Uterus (tissue), 2 donors: ENCODE data around the gene ATP6V0B.

Experiments
- POLR2A ChIP-seq, 2 donors: fragments of 450-650 bp; IDR thresholded peaks; one replicate each; pipeline ENCODE4 v1.6.1; 2016; ENCODE audit warnings: antibody characterized with exemption in 2 of 2, mild to moderate bottlenecking in 1 of 2, moderate library complexity in 1 of 2
- TF ChIP-seq, protein P1 (sequence below), 4 experiments: fragments of 200-600 bp in 2 of 4; fragments of 450-650 bp in 2 of 4; sonication (generic) in 2 of 4; IDR thresholded peaks; one replicate each; pipeline ENCODE4 v1.5.1; 2016 to 2019; ENCODE audit warnings: antibody characterized with exemption in 4 of 4, mild to moderate bottlenecking in 2 of 4, moderate library complexity in 1 of 4

DNA sequence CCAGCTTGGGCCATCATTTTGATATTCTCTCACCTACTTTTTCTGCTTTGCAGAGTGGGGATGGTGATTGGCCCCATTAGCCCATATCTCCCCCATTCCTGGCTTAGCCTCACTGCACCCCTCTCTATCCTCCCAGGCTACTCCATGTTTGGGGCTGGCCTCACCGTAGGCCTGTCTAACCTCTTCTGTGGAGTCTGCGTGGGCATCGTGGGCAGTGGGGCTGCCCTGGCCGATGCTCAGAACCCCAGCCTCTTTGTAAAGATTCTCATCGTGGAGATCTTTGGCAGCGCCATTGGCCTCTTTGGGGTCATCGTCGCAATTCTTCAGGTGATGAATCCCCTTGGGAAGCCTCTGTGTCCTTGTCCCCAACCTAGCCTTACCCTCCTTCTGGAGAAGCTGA lies 2.1 kb downstream of the ATP6V0B start:
- TF ChIP-seq POLR2A (IDR thresholded peaks at IDR 0.05) = no peak
- TF ChIP-seq, protein P1, sequence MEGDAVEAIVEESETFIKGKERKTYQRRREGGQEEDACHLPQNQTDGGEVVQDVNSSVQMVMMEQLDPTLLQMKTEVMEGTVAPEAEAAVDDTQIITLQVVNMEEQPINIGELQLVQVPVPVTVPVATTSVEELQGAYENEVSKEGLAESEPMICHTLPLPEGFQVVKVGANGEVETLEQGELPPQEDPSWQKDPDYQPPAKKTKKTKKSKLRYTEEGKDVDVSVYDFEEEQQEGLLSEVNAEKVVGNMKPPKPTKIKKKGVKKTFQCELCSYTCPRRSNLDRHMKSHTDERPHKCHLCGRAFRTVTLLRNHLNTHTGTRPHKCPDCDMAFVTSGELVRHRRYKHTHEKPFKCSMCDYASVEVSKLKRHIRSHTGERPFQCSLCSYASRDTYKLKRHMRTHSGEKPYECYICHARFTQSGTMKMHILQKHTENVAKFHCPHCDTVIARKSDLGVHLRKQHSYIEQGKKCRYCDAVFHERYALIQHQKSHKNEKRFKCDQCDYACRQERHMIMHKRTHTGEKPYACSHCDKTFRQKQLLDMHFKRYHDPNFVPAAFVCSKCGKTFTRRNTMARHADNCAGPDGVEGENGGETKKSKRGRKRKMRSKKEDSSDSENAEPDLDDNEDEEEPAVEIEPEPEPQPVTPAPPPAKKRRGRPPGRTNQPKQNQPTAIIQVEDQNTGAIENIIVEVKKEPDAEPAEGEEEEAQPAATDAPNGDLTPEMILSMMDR (IDR thresholded peaks at IDR 0.05) = no peak
